Measurements from ENCODE around the gene RPL5.

DNA sequence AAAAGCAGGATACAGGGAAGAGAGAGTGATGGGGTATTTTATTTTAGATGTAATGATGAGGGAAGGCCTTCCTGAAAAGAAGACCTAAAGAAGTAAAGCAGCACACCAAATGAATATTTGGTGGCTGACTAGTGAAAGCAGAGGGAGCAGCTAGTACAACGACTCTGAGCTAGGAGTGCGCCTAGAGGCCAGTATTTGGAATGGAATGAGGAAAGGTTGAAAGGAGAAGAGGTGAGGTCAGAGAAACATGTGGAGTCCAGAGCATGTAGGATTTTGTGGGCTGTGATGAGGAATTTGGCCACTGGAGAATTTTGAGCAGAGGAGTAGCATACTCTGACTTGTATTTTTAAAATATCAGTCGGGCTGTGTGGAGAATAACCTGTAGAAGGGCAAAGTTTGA, 11.8 kb upstream of the RPL5 start:
- TF ChIP-seq, protein P1, sequence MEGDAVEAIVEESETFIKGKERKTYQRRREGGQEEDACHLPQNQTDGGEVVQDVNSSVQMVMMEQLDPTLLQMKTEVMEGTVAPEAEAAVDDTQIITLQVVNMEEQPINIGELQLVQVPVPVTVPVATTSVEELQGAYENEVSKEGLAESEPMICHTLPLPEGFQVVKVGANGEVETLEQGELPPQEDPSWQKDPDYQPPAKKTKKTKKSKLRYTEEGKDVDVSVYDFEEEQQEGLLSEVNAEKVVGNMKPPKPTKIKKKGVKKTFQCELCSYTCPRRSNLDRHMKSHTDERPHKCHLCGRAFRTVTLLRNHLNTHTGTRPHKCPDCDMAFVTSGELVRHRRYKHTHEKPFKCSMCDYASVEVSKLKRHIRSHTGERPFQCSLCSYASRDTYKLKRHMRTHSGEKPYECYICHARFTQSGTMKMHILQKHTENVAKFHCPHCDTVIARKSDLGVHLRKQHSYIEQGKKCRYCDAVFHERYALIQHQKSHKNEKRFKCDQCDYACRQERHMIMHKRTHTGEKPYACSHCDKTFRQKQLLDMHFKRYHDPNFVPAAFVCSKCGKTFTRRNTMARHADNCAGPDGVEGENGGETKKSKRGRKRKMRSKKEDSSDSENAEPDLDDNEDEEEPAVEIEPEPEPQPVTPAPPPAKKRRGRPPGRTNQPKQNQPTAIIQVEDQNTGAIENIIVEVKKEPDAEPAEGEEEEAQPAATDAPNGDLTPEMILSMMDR (IDR thresholded peaks at IDR 0.05; ENCODE audit: poor library complexity) = no peak
- TF ChIP-seq EZH2 (IDR thresholded peaks at IDR 0.05; ENCODE audit: borderline replicate concordance) = no peak
